Left ventricle myocardium inferior (tissue), 1 donor: ENCODE measurements around the gene PPP6R3. TPM values are rescaled to one million over a fixed set of nuclear protein-coding genes. Genes with fewer than 3 reads are reported as not detected.

Experiments used
- DNase-seq: peaks from one replicate; pipeline ENCODE4 v3.0.0-alpha.2; 2020
- H3K27ac ChIP-seq: fragments of 200-600 bp; replicated peaks from 2 replicates; pipeline ENCODE4 v1.8.0; 2021
- H3K27me3 ChIP-seq: fragments of 200-600 bp; 2 replicates; pipeline ENCODE4 v1.8.0; 2021; ENCODE audit warnings: low read depth
- H3K36me3 ChIP-seq: fragments of 200-600 bp; 2 replicates; pipeline ENCODE4 v1.8.0; 2021
- H3K4me1 ChIP-seq: fragments of 200-600 bp; 2 replicates; pipeline ENCODE4 v1.8.0; 2021
- H3K4me3 ChIP-seq: fragments of 200-600 bp; 2 replicates; pipeline ENCODE4 v1.8.0; 2021; ENCODE audit warnings: mild to moderate bottlenecking, moderate library complexity
- H3K9me3 ChIP-seq: fragments of 200-600 bp; replicated peaks from 2 replicates; pipeline ENCODE4 v1.8.0; 2021
- intact Hi-C: fragments of 100-400 bp; cut with micrococcal nuclease; formaldehyde crosslinking; loops from one replicate; pipeline ENCODE4 v1.11.0; 2022
- total RNA-seq: library from RNA; stranded (reverse); fragmentation: NEBNext Ultra II Directional; extraction: Animal tissue kit (Norgen Biotek cat#: 25700); gene quantifications from one replicate; pipeline ENCODE4 v1.2.1, GENCODE V29; 2021
- TF ChIP-seq, protein P1 (sequence below): fragments of 200-600 bp; IDR thresholded peaks from 2 replicates; pipeline ENCODE4 v1.8.0; 2021; ENCODE audit warnings: antibody characterized with exemption, mild to moderate bottlenecking, borderline replicate concordance
- donor health status: DM: no; HTN: yes; CAD: no; lungs with severe emphysema.

PPP6R3 gene
- total RNA-seq, 1 donor from 2014 or later: 78.8 TPM

DNA sequence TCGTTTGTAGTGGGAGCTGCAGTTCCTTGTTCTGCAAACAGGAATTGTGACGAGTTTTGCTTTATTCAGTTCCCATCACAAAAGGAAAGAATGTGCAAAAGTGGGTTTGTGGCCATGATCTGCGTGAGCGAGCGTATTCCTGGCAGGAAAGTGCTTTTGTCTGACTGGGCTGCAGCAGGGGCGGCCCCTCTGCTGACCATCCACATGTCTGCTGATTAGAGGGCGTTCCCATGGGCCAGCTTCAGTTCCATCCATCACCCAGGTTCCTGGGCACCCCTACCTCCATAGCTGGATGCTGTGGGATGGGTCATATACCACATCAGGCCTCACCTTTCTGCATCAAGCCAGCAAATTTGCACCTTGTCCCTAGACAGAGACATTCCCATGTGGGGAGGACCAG is 194.9 kb downstream of the PPP6R3 start:
- no peak for DNase-seq
- Histone ChIP-seq H3K4me3 (no peak overlapping the region), H3K9me3 (peaks cover 13% of the 10 kb centered on the region), H3K27me3 (peaks cover 55% of the 10 kb centered on the region), H3K36me3 (no peaks in the 10 kb centered on the region), H3K4me1 (peaks cover 11% of the 10 kb centered on the region), H3K27ac (no peak overlapping the region)
- intact Hi-C loops: no loop called here
- TF ChIP-seq, protein P1, sequence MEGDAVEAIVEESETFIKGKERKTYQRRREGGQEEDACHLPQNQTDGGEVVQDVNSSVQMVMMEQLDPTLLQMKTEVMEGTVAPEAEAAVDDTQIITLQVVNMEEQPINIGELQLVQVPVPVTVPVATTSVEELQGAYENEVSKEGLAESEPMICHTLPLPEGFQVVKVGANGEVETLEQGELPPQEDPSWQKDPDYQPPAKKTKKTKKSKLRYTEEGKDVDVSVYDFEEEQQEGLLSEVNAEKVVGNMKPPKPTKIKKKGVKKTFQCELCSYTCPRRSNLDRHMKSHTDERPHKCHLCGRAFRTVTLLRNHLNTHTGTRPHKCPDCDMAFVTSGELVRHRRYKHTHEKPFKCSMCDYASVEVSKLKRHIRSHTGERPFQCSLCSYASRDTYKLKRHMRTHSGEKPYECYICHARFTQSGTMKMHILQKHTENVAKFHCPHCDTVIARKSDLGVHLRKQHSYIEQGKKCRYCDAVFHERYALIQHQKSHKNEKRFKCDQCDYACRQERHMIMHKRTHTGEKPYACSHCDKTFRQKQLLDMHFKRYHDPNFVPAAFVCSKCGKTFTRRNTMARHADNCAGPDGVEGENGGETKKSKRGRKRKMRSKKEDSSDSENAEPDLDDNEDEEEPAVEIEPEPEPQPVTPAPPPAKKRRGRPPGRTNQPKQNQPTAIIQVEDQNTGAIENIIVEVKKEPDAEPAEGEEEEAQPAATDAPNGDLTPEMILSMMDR: no peak

DNA sequence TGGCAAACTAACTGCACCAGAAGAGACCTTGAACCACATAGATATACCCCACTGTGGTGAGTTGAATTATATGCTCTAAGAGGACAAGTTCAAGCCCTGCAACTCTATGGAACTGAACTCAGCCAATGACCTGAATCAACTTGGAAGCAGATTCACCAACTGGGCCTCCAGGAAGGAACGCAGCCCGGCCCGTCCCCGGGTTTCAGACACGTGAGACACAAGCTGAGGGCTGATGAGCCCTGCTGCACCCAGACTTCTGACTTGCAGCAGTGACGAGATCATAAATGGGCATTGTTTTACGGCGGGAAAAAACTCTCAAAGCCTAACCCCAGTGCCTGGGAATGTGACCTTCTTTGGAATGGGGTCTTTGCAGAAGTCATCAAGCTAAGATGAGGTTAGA is 195.3 kb downstream of the PPP6R3 start:
- DNase-seq: no peak
- intact Hi-C loops: no loop called here

DNA sequence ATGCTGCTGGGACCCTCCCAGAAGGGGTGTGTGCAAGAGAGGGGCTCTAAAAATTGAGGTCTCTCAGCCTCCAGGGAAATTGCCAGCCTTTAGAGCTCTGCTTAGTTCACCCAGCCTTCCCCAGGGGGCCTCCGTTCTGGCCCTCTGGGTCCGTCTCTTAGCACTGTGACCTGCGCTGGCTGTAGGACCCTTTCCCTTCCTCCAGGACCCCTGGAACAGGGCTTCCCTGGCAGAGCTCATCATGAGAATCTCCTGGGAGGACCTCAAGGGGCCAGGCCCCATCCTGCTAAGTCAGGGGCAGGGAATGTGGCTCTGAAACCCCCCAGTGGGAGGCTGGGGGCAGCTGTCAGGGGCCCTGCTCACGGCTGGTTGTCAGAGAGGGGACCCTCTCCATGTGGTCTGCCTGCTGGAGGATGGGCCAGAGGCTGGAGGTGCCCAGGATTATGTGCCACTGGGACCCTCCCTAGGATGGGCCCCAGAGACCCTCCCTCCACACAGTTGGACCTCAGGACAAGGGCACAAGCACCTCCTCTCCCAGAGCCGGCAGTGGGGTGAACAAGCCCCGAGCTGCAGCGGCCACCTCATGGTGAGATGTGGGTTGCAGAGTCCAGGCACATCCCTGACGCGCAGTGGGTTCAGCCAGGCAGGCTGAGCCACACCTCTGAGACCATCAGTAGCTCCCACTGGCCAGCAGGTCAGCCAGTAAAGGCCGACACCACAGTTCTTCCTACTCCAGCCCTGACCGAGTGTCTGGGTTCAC is 196.6 kb downstream of the PPP6R3 start:
- H3K4me3 ChIP-seq: no peak overlapping the region
- H3K4me1 ChIP-seq: peaks cover 11% of the 10 kb centered on the region
- H3K27me3 ChIP-seq: peaks cover 48% of the 10 kb centered on the region
- no peak overlapping the region for H3K27ac ChIP-seq
- peaks cover 13% of the 10 kb centered on the region for H3K9me3 ChIP-seq
- TF ChIP-seq, protein P1: no peak
- no peak for DNase-seq
- intact Hi-C loops: no loop called here
- no peaks in the 10 kb centered on the region for H3K36me3 ChIP-seq

More for the DNA sequence above, 195.3 kb downstream of the PPP6R3 start:
- Histone ChIP-seq H3K27me3 (peaks cover 52% of the 10 kb centered on the region), H3K4me3 (no peak overlapping the region), H3K9me3 (peaks cover 13% of the 10 kb centered on the region), H3K27ac (no peak overlapping the region), H3K36me3 (no peaks in the 10 kb centered on the region), H3K4me1 (peaks cover 11% of the 10 kb centered on the region)
- TF ChIP-seq, protein P1: no peak

DNA sequence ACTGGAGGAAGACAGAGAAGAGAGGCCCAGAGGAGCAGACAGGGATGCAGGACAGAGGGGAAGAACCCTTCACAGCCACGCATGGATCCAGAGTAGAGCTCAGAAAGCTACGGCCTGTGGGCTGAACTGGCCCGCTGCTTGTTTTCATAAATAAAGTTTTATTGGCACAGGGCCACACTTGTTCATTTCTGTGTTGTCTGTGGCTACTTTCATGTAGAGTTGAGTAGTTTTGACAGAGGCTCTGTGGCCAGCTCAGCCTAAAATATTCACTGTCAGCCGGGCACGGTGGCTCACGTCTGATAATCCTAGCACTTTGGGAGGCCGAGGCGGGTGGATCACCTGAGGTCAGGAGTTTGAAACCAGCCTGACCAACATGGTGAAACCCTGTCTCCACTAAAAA is 197.5 kb downstream of the PPP6R3 start:
- H3K27me3 ChIP-seq: peaks cover 45% of the 10 kb centered on the region
- peaks cover 11% of the 10 kb centered on the region for H3K4me1 ChIP-seq
- H3K4me3 ChIP-seq: no peak overlapping the region
- no peak for DNase-seq
- H3K27ac ChIP-seq: no peak overlapping the region
- intact Hi-C loops: no loop called here
- H3K36me3 ChIP-seq: no peaks in the 10 kb centered on the region
- TF ChIP-seq, protein P1: no peak
- peaks cover 13% of the 10 kb centered on the region for H3K9me3 ChIP-seq

DNA sequence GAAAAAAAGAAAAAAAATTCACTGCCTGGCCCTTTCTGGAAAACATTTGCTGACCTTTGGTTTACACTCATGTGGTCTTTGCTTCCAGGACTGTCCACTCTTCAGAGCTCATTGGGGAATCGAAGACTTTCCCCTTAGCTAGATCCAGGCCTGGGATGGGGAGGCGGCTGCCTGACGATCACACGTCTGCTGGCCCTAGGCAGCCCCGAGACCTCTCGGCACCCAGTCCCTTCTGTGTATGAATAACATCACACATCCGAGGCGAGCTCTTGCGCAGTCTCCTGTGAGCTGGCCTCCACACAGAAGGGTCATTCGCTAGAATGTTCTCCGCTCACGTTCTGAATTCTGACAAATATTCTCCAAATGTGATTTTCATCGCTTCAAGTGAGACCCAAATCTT is 198.1 kb downstream of the PPP6R3 start:
- no peak for DNase-seq
- H3K27ac ChIP-seq: no peak overlapping the region

More for the DNA sequence above, 198.1 kb downstream of the PPP6R3 start:
- intact Hi-C loops: no loop called here
- H3K27me3 ChIP-seq: peaks cover 45% of the 10 kb centered on the region
- peaks cover 13% of the 10 kb centered on the region for H3K9me3 ChIP-seq
- no peak overlapping the region for H3K4me3 ChIP-seq
- H3K4me1 ChIP-seq: peaks cover 11% of the 10 kb centered on the region
- H3K36me3 ChIP-seq: no peaks in the 10 kb centered on the region
- TF ChIP-seq, protein P1: no peak
